Measurements from ENCODE around the gene SRPK2. TPM values are rescaled to one million over a fixed set of nuclear protein-coding genes. Genes with fewer than 3 reads are reported as not detected.

The SRPK2 gene
- total RNA-seq, 1 donor from 2014 or later = 47.1 TPM

- no peak for TF ChIP-seq CTCF (IDR thresholded peaks at IDR 0.05)
- TF ChIP-seq POLR2A (IDR thresholded peaks at IDR 0.05) = no peak
- TF ChIP-seq POLR2AphosphoS5 (IDR thresholded peaks at IDR 0.05; ENCODE audit: insufficient read depth in 1 of 2, low read depth in 1 of 2) = no peak
- peaks cover 41% of the 10 kb centered on the region for H3K4me1 ChIP-seq
- H3K4me3 ChIP-seq = peak overlapping the region; percentile 36 to 42
- intact Hi-C loops (cut with DNase I) = no loop called here
- no peaks in the 10 kb centered on the region for H3K9me3 ChIP-seq
- H3K27ac ChIP-seq = peak overlapping the region; percentile 82
- H3K27me3 ChIP-seq = no peaks in the 10 kb centered on the region
- no peaks in the 10 kb centered on the region for H3K36me3 ChIP-seq
- DNase-seq (ENCODE audit: extremely low spot score in 2 of 2) = no peak
Measured at GRCh38 chr7:105269397-105269796, 119.3 kb downstream of the SRPK2 start.

- Histone ChIP-seq H3K4me3 (peak overlapping the region; percentile 36 to 42), H3K27me3 (no peaks in the 10 kb centered on the region), H3K36me3 (no peaks in the 10 kb centered on the region), H3K27ac (peak overlapping the region; percentile 82), H3K9me3 (no peaks in the 10 kb centered on the region), H3K4me1 (peaks cover 41% of the 10 kb centered on the region)
- TF ChIP-seq POLR2AphosphoS5 (IDR thresholded peaks at IDR 0.05; ENCODE audit: insufficient read depth in 1 of 2, low read depth in 1 of 2) = peak in 1 of 2 donors; percentile 98
- TF ChIP-seq CTCF (IDR thresholded peaks at IDR 0.05) = no peak
- TF ChIP-seq POLR2A (IDR thresholded peaks at IDR 0.05) = peak in 1 of 2 donors; percentile 14
- DNase-seq (ENCODE audit: extremely low spot score in 2 of 2) = no peak
- intact Hi-C loops (cut with DNase I) = no loop called here
Measured at GRCh38 chr7:105268511-105269392, 120.0 kb downstream of the SRPK2 start.

- no peaks in the 10 kb centered on the region for H3K9me3 ChIP-seq
- H3K36me3 ChIP-seq = no peaks in the 10 kb centered on the region
- H3K27ac ChIP-seq = peak overlapping the region; percentile 82
- no peak for DNase-seq (ENCODE audit: extremely low spot score in 2 of 2)
- peak overlapping the region; percentile 36 to 42 for H3K4me3 ChIP-seq
- peaks cover 41% of the 10 kb centered on the region for H3K4me1 ChIP-seq
- no peaks in the 10 kb centered on the region for H3K27me3 ChIP-seq
- TF ChIP-seq POLR2AphosphoS5 (IDR thresholded peaks at IDR 0.05; ENCODE audit: insufficient read depth in 1 of 2, low read depth in 1 of 2) = peak in 1 of 2 donors; percentile 50
- no peak for TF ChIP-seq CTCF (IDR thresholded peaks at IDR 0.05)
- TF ChIP-seq POLR2A (IDR thresholded peaks at IDR 0.05) = no peak
- intact Hi-C loops (cut with DNase I) = no loop called here
Measured at GRCh38 chr7:105268056-105268455, 120.7 kb downstream of the SRPK2 start.

- peaks cover 41% of the 10 kb centered on the region for H3K4me1 ChIP-seq
- DNase-seq (ENCODE audit: extremely low spot score in 2 of 2) = no peak
- peak overlapping the region; percentile 17 to 36 for H3K4me3 ChIP-seq
- intact Hi-C loops (cut with DNase I) = no loop called here
- no peaks in the 10 kb centered on the region for H3K27me3 ChIP-seq
- no peaks in the 10 kb centered on the region for H3K36me3 ChIP-seq
- no peaks in the 10 kb centered on the region for H3K9me3 ChIP-seq
- peak overlapping the region; percentile 82 for H3K27ac ChIP-seq
- no peak for TF ChIP-seq CTCF (IDR thresholded peaks at IDR 0.05)
- TF ChIP-seq POLR2AphosphoS5 (IDR thresholded peaks at IDR 0.05; ENCODE audit: insufficient read depth in 1 of 2, low read depth in 1 of 2) = no peak
- TF ChIP-seq POLR2A (IDR thresholded peaks at IDR 0.05) = no peak
Measured at GRCh38 chr7:105267244-105267643, 121.5 kb downstream of the SRPK2 start.

DNA sequence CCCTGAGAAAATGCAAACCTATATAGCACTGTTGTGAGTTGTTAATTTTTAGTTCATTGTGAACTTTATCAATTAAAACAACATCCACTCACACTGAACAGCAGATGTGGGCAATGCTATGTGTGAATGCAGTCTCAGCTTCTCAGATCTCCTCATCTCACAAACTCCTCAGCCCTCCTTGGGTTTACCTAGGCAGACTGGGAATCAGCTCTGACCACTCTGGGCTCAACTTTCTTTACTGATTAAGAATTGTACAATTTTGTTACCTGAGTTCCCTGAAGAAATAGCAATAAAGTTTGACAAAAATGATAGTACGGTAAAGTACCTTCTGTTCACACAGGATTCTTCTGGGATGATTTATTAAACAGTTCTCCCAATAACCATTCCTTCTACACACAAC is 124.0 kb downstream of the SRPK2 start:
- Histone ChIP-seq H3K27ac (no peak overlapping the region), H3K27me3 (no peaks in the 10 kb centered on the region), H3K4me1 (peaks cover 33% of the 10 kb centered on the region), H3K36me3 (no peaks in the 10 kb centered on the region), H3K9me3 (no peaks in the 10 kb centered on the region), H3K4me3 (no peak overlapping the region)
- TF ChIP-seq CTCF (IDR thresholded peaks at IDR 0.05) (no peak), POLR2A (IDR thresholded peaks at IDR 0.05) (no peak), POLR2AphosphoS5 (IDR thresholded peaks at IDR 0.05; ENCODE audit: insufficient read depth in 1 of 2, low read depth in 1 of 2) (no peak)
- intact Hi-C loops (cut with DNase I) = no loop called here
- no peak for DNase-seq (ENCODE audit: extremely low spot score in 2 of 2)
